ENCODE measurements around the gene TBCC.

DNA sequence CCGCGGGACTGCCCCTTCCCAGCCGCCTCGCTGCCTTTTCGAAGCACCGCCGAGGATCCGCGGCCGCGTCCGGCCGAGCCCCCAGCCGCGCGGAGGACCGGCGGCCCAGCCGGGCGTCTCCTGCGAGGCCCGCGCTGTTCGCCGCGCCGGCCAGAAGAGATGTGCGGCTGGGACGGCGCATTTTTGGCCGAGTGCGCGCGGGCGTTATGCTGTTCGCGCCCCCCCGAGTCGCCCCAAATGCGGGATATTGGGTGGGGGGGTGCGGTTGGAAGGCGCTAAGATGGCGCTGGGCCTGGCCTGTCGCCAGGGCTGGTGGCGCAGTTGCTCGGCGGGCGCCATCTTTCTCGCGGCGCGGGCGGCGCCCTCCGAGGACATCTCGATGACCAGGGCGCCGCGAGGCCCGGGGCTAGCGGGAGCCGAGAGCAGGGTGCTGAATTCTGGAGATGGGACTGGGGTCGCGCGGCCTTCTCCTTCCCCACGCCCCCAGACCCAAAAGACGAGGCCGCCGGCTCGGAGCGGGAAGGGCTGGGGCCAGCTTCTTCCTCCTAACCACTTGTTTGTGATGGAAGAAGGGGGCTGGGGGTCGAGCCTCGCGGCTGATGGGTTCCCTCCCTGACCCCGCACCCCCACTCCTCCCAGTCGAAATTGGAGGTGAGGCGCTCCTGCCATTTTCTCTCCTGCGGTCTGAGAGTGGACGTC, 37.4 kb upstream of the TBCC start:
- no peak for TF ChIP-seq SP1 (IDR thresholded peaks at IDR 0.05; ENCODE audit: low read depth, low read length)
- TF ChIP-seq TAF1 (IDR thresholded peaks at IDR 0.05; ENCODE audit: low read depth, low read length), result peak; percentile 94
- TF ChIP-seq, protein P1, sequence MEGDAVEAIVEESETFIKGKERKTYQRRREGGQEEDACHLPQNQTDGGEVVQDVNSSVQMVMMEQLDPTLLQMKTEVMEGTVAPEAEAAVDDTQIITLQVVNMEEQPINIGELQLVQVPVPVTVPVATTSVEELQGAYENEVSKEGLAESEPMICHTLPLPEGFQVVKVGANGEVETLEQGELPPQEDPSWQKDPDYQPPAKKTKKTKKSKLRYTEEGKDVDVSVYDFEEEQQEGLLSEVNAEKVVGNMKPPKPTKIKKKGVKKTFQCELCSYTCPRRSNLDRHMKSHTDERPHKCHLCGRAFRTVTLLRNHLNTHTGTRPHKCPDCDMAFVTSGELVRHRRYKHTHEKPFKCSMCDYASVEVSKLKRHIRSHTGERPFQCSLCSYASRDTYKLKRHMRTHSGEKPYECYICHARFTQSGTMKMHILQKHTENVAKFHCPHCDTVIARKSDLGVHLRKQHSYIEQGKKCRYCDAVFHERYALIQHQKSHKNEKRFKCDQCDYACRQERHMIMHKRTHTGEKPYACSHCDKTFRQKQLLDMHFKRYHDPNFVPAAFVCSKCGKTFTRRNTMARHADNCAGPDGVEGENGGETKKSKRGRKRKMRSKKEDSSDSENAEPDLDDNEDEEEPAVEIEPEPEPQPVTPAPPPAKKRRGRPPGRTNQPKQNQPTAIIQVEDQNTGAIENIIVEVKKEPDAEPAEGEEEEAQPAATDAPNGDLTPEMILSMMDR (IDR thresholded peaks at IDR 0.05; ENCODE audit: control extremely low read depth in 1 of 3, insufficient read depth in 1 of 3, low read depth in 1 of 3, low read length in 3 of 3), result no peak
- peak; percentile 64 to 74 for TF ChIP-seq POLR2A (IDR thresholded peaks at IDR 0.05; ENCODE audit: control extremely low read depth in 1 of 2, low read depth in 2 of 2, low read length in 2 of 2)
- TF ChIP-seq EP300 (IDR thresholded peaks at IDR 0.05; ENCODE audit: borderline replicate concordance in 1 of 2, low read depth in 2 of 2, low read length in 2 of 2), result no peak
- TF ChIP-seq CBX8 (IDR thresholded peaks at IDR 0.05; ENCODE audit: borderline replicate concordance, low read depth, low read length), result no peak
- peak; percentile 59 for TF ChIP-seq POLR2AphosphoS5 (IDR thresholded peaks at IDR 0.05; ENCODE audit: low read depth, low read length)
